HG03095 (cell line): ENCODE data around the gene NOX5.

Source experiments
- ATAC-seq: cut with Tn5 transposase; IDR thresholded peaks from one replicate; pipeline ENCODE4 v1.9.1; 2021; ENCODE audit warnings: moderate library complexity; ENCODE audit not compliant: unreplicated experiment

Gene NOX5

GRCh38 chr15:69016021-69016595 is 1.6 kb downstream of the NOX5 start:
- ATAC-seq: no peak

- no peak for ATAC-seq
Observed at GRCh38 chr15:69017978-69018377, 3.5 kb downstream of the NOX5 start.

GRCh38 chr15:69018951-69019350 is 4.5 kb downstream of the NOX5 start:
- no peak for ATAC-seq

- ATAC-seq: no peak
Observed at GRCh38 chr15:69021895-69022294, 7.4 kb downstream of the NOX5 start.

- ATAC-seq: no peak
Observed at GRCh38 chr15:69025320-69025719, 10.8 kb downstream of the NOX5 start.

GRCh38 chr15:69026355-69026754 is 11.9 kb downstream of the NOX5 start:
- ATAC-seq: no peak

- no peak for ATAC-seq
Observed at GRCh38 chr15:69027976-69028518, 13.6 kb downstream of the NOX5 start.

- ATAC-seq: no peak
Observed at GRCh38 chr15:69031013-69032001, 16.8 kb downstream of the NOX5 start.

- ATAC-seq: no peak
Observed at GRCh38 chr15:69032031-69032430, 17.5 kb downstream of the NOX5 start.

GRCh38 chr15:69032703-69033373 is 18.3 kb downstream of the NOX5 start:
- no peak for ATAC-seq

- no peak for ATAC-seq
Observed at GRCh38 chr15:69034352-69034751, 19.9 kb downstream of the NOX5 start.

- no peak for ATAC-seq
Observed at GRCh38 chr15:69035205-69035917, 20.9 kb downstream of the NOX5 start.

GRCh38 chr15:69035918-69036258 is 21.4 kb downstream of the NOX5 start:
- no peak for ATAC-seq

- no peak for ATAC-seq
Observed at GRCh38 chr15:69036826-69037225, 22.3 kb downstream of the NOX5 start.

- ATAC-seq: no peak
Observed at GRCh38 chr15:69037482-69037881, 23.0 kb downstream of the NOX5 start.

GRCh38 chr15:69037977-69038376 is 23.5 kb downstream of the NOX5 start:
- no peak for ATAC-seq

GRCh38 chr15:69038508-69038907 is 24.0 kb downstream of the NOX5 start:
- no peak for ATAC-seq

GRCh38 chr15:69039516-69040225 is 25.2 kb downstream of the NOX5 start:
- ATAC-seq: no peak

- no peak for ATAC-seq
Observed at GRCh38 chr15:69042531-69042930, 28.0 kb downstream of the NOX5 start.

- ATAC-seq: no peak
Observed at GRCh38 chr15:69045802-69046201, 31.3 kb downstream of the NOX5 start.
